Measurements from ENCODE around the gene NR2F1-AS1.

GRCh38 chr5:93588352-93589151, 7.5 kb upstream of the NR2F1-AS1 start:
- TF ChIP-seq POLR2A (IDR thresholded peaks at IDR 0.05; ENCODE audit: low read length) (no peak), CTCF (IDR thresholded peaks at IDR 0.05) (no peak), REST (IDR thresholded peaks at IDR 0.05) (no peak), SREBF2 (IDR thresholded peaks at IDR 0.05) (no peak), ELK1 (IDR thresholded peaks at IDR 0.05; ENCODE audit: low read depth, low read length) (no peak)

All from A549 (cell line).